A549 (cell line): ENCODE results near the gene AMHR2. TPM values are rescaled to one million over a fixed set of nuclear protein-coding genes. Genes with fewer than 3 reads are reported as not detected.
"Not testable (repeated sequence)": the region's sequence is repeated elsewhere in the genome, so short reads cannot be mapped to it uniquely, and the experiment has no call there.

ENCODE experiments used
- ATAC-seq, 2 experiments: fragments of 200-7000 bp in 1 of 2; fragments of >200 bp in 1 of 2; cut with Nextera tagmentation in 1 of 2; cut with Tn5 transposase in 1 of 2; 3 replicates each; pipeline versions ENCODE4 v1.8.0 to v1.9.1; 2018 to 2020; ENCODE audit warnings: mild to moderate bottlenecking in 1 of 2, moderate library complexity in 1 of 2
- CTCF ChIA-PET: fragments of 300-600 bp; sonication (Branson Sonifier 250); formaldehyde crosslinking; extraction: SDS; loops from one replicate; lab custom pipeline; 2021; ENCODE audit warnings: antibody characterized with exemption, inconsistent platforms; lab: Yijun Ruan, JAX
- POLR2A ChIA-PET: fragments of 350-600 bp; formaldehyde crosslinking; extraction: SDS; loops from one replicate; lab custom pipeline; 2021; ENCODE audit warnings: antibody characterized with exemption, inconsistent platforms; lab: Yijun Ruan, JAX
- DNase-seq, 2 experiments: peaks; one replicate each; pipeline versions ENCODE4 v3.0.0 to v3.0.0-alpha.2; 2011 to 2016; ENCODE audit warnings: low read depth in 1 of 2, low spot score in 1 of 2
- FAIRE-seq: peaks from 2 replicates; lab custom pipeline; 2011; peaks lifted over from hg19 to GRCh38; lab: Jason Lieb, UNC
- H3K27ac ChIP-seq, 2 experiments: fragments of >200 bp; sonication (Bioruptor Twin); formaldehyde crosslinking; 3 replicates each; pipeline ENCODE4 v1.5.1; 2016 to 2017
- H3K4me1 ChIP-seq: fragments of >200 bp; sonication (Bioruptor Twin); formaldehyde crosslinking; 3 replicates; pipeline ENCODE4 v1.6.1; 2016
- H3K4me2 ChIP-seq: fragments of >200 bp; sonication (Bioruptor Twin); formaldehyde crosslinking; 3 replicates; pipeline ENCODE4 v1.6.1; 2016
- H3K4me3 ChIP-seq: fragments of >200 bp; sonication (Bioruptor Twin); formaldehyde crosslinking; 3 replicates; pipeline ENCODE4 v1.5.1; 2016
- H3K9me3 ChIP-seq: fragments of >200 bp; sonication (Bioruptor Twin); formaldehyde crosslinking; 3 replicates; pipeline ENCODE4 v1.6.1; 2016
- CEBPB ChIP-seq, 2 experiments: fragments of >200 bp in 1 of 2; sonication (Bioruptor Twin) in 1 of 2; formaldehyde crosslinking in 1 of 2; IDR thresholded peaks; 2 replicates each; pipeline ENCODE4 v1.6.1; 2012 to 2016
- CTCF ChIP-seq: fragments of >200 bp; sonication (Bioruptor Twin); formaldehyde crosslinking; IDR thresholded peaks from 3 replicates; pipeline ENCODE4 v1.5.1; 2016
- HOXB5 ChIP-seq: fragments of 250-450 bp; sonication (Bioruptor Pico); IDR thresholded peaks from 2 replicates; pipeline ENCODE4 v1.5.0; 2020; ENCODE audit warnings: mild to moderate bottlenecking, moderate library complexity
- POLR2AphosphoS2 ChIP-seq: conservative IDR thresholded peaks from 2 replicates; pipeline ENCODE4 v1.6.1; 2012; ENCODE audit warnings: low read length, improper control_type of control experiment, inconsistent platforms
- RAD21 ChIP-seq, 2 experiments: fragments of >200 bp in 1 of 2; sonication (Bioruptor Twin) in 1 of 2; formaldehyde crosslinking in 1 of 2; IDR thresholded peaks in 1 of 2; conservative IDR thresholded peaks in 1 of 2; 2 replicates in 1 of 2; 3 replicates in 1 of 2; pipeline ENCODE4 v1.6.1; 2012 to 2018; ENCODE audit warnings: inconsistent platforms in 1 of 2
- SMC3 ChIP-seq: fragments of >200 bp; sonication (Bioruptor Twin); formaldehyde crosslinking; IDR thresholded peaks from 3 replicates; pipeline ENCODE4 v1.6.1; 2018; ENCODE audit warnings: inconsistent platforms
- TP53 ChIP-seq: fragments of 250-450 bp; sonication (Bioruptor Pico); IDR thresholded peaks from 2 replicates; pipeline ENCODE4 v1.5.0; 2021; ENCODE audit warnings: mild to moderate bottlenecking, moderate library complexity
- WGBS: methylation state at CpG from one replicate; pipeline ENCODE4 v1.1.6; 2017; ENCODE audit errors: missing lambda C conversion rate; 5-methylcytosine and 5-hydroxymethylcytosine counted together
- polyA plus RNA-seq, 4 experiments: library from polyadenylated mRNA; depleted of rRNA in 3 of 4; stranded (reverse); fragments of >200 nt; fragmentation: RNase III in 1 of 4; extraction: RNeasy Plus Mini Kit Qiagen cat#74134 plus additional on column Dnase treatment in 1 of 4; gene quantifications; 2 replicates in 3 of 4; 3 replicates in 1 of 4; pipeline ENCODE4 v1.2.3, GENCODE V29; 2011 to 2017

AMHR2 gene
- polyA plus RNA-seq, 2 of the 4 experiments (the other 2 are of a cell fraction): 0.12 to 0.18 TPM

- WGBS: 7% methylated on average over 21 of the region's 21 CpGs
- DNase-seq (no peak), ATAC-seq (no peak), FAIRE-seq (no peak)
- TF ChIP-seq CEBPB (IDR thresholded peaks at IDR 0.05): peak in 1 of 2 experiments; percentile 47; a peak in 1 of 4 replicates
- no peak for TF ChIP-seq POLR2AphosphoS2
- Histone ChIP-seq H3K4me1 (peaks cover 39% of the 10 kb centered on the region), H3K9me3 (no peaks in the 10 kb centered on the region), H3K4me2 (peak overlapping the region; percentile 99), H3K4me3 (peak overlapping the region; percentile 70), H3K27ac (peak overlapping the region; percentile 94 to 99)
- ChIA-PET POLR2A (interaction anchor here (0.6 to 1.9 kb wide), 6 partner anchors 29 to 60 kb away, joined by 3 to 16 read pairs (median 4); partner anchors contain the start of genes AAAS and PRR13), CTCF (interaction anchor here (0.6 to 12.7 kb wide), 28 partner anchors 9 to 67 kb away, joined by 3 to 199 read pairs (median 5); partner anchors contain the start of genes AMHR2 and PRR13)
Measured at GRCh38 chr12:53380794-53381730, 42.6 kb upstream of the AMHR2 start.

- H3K4me1 ChIP-seq: peaks cover 44% of the 10 kb centered on the region
- H3K4me2 ChIP-seq: peak overlapping the region; percentile 99
- ChIA-PET CTCF (interaction anchor here (0.5 to 12.7 kb wide), 34 partner anchors 8 to 127 kb away, joined by 3 to 199 read pairs (median 4); partner anchors contain the start of genes AAAS, AMHR2 and PRR13), POLR2A (interaction anchor here (0.6 to 1.9 kb wide), 6 partner anchors 30 to 61 kb away, joined by 3 to 16 read pairs (median 3); partner anchors contain the start of gene AAAS)
- peak overlapping the region; percentile 70 for H3K4me3 ChIP-seq
- FAIRE-seq (no peak), ATAC-seq (no peak), DNase-seq (peak in 1 of 2 experiments; percentile 85)
- H3K27ac ChIP-seq: peak overlapping the region; percentile 94 to 99
- WGBS: 40% methylated on average over 9 of the region's 9 CpGs
- no peaks in the 10 kb centered on the region for H3K9me3 ChIP-seq
- TF ChIP-seq CTCF (peak; percentile 84), RAD21 (conservative IDR thresholded peaks at IDR 0.05 in 1 of 2, IDR thresholded peaks at IDR 0.05 in 1 of 2) (peak; percentile 79 to 88), TP53 (CRISPR knock-in tag) (no peak), SMC3 (peak; percentile 74)
- TF ChIP-seq, all 56 proteins: peak for 3
Measured at GRCh38 chr12:53381731-53382630, 41.7 kb upstream of the AMHR2 start.

GRCh38 chr12:53383258-53383657 lies 40.4 kb upstream of the AMHR2 start:
- H3K4me1 ChIP-seq: peaks cover 51% of the 10 kb centered on the region
- H3K4me2 ChIP-seq: peak overlapping the region; percentile 44
- ATAC-seq: no peak
- TF ChIP-seq RAD21 (conservative IDR thresholded peaks at IDR 0.05 in 1 of 2, IDR thresholded peaks at IDR 0.05 in 1 of 2) (no peak), HOXB5 (CRISPR knock-in tag) (no peak)
- TF ChIP-seq, all 56 proteins: peak for 0
- FAIRE-seq: no peak
- DNase-seq: no peak
- ChIA-PET POLR2A (interaction anchor here (0.6 kb wide), 2 partner anchors 14 to 402 kb away, joined by 3 to 5 read pairs; no protein-coding TSS in a partner anchor), CTCF (interaction anchor here (0.6 to 12.7 kb wide), 16 partner anchors 8 to 125 kb away, joined by 3 to 199 read pairs (median 8); partner anchors contain the start of genes AAAS and AMHR2)
- no peak overlapping the region for H3K4me3 ChIP-seq
- H3K27ac ChIP-seq: no peak overlapping the region
- no peaks in the 10 kb centered on the region for H3K9me3 ChIP-seq
- WGBS: 92% methylated on average over 2 of the region's 2 CpGs

- Histone ChIP-seq H3K4me1 (peaks cover 67% of the 10 kb centered on the region), H3K4me2 (peak overlapping the region; percentile 28)
- ChIA-PET CTCF (interaction anchor here (0.6 to 12.7 kb wide), 7 partner anchors 27 to 88 kb away, joined by 3 to 199 read pairs (median 5); partner anchors contain the start of gene AAAS), POLR2A (interaction anchor here (0.8 kb wide), 1 partner anchor 275 kb away, joined by 4 read pairs; no protein-coding TSS in a partner anchor)
- not testable (repeated sequence) for DNase-seq, H3K4me3 ChIP-seq, H3K27ac ChIP-seq, H3K9me3 ChIP-seq, FAIRE-seq, ATAC-seq
- WGBS: 92% methylated on average over 5 of the region's 5 CpGs
Measured at GRCh38 chr12:53386381-53386780, 37.3 kb upstream of the AMHR2 start.
